ENCODE measurements around the gene NOL8.

NOL8 gene

DNA sequence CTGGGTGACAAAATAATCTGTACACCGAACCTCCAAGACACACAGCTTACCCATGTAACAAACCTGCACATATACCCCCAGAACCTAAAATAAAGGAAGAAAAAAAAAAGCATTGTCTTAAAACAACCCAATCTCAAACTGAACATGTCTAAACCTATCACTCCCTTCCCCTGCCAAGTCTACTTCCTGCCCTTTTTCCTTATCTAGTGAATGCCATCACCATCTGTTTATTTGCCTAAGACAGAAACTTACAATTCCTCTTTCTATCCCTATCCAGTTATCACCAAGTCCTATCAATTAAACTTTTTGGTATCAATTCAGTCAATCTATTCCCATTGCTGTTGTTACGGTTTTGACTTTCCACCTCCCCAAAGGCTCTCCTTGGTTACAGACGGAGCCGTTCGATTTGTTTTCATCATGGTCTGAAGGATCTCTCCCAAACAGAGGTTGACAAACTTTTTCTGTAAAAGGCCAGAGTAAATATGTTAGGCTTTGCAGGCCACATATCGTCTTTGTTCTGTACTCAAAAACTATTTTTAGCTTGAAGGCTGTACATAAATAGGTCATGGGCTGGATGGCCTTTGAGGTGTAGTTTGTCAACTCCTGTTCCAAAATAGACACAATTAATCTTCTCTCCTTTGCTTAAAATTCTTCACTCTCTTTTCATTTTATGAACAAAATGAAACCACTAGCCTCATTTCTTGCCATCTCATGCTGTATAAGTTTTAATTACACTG is 12.1 kb downstream of the NOL8 start:
- DNase-seq (ENCODE audit: low read depth in 1 of 2, low spot score in 1 of 2) = no peak

GRCh38 chr9:92310562-92310961 is 14.6 kb downstream of the NOL8 start:
- DNase-seq (ENCODE audit: low read depth in 1 of 2, low spot score in 1 of 2) = no peak

DNA sequence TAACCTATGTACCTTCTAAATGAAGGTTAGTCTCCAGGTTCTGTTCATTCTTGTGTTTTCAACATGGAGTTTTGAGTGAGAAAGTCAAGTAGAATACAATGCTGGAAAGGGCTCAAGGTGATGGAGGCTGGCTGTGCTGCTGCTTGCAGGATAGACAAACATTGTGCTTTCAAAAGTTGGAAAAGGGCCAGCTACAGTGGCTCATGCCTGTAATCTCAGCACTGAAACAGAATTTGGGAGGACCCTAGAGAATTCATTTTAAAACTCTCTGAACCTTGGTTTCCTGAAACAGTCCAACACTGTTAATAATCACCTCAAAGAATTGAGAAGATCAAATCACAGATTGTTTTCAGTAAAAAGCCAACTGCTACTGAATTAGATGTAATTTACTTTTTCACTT is 16.3 kb downstream of the NOL8 start:
- DNase-seq (ENCODE audit: low read depth in 1 of 2, low spot score in 1 of 2) = no peak

DNA sequence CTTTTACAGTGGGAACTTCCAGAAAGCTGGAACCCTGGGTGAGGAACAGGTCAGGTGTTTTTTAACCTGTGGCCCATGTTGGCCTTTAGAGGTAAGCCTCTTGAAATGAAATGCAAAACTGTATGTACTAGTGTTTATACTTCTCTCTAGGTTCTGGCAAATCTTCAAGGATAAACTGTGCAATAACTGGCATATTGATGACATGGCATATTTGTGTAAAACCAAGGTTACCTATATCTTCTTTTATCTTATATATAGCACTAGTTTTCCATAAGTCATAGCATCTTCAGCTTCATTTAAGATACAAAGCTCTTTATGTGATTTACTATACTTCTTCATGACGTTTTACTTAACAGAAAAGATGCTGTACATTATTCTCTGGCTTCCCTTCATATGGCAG is 24.2 kb downstream of the NOL8 start:
- no peak for DNase-seq (ENCODE audit: low read depth in 1 of 2, low spot score in 1 of 2)

GRCh38 chr9:92299116-92299515 is 26.0 kb downstream of the NOL8 start:
- no peak for DNase-seq (ENCODE audit: low read depth in 1 of 2, low spot score in 1 of 2)

- DNase-seq (ENCODE audit: low read depth in 1 of 2, low spot score in 1 of 2) = no peak
Observed at GRCh38 chr9:92298036-92298435, 27.1 kb downstream of the NOL8 start.

GRCh38 chr9:92297611-92298010 is 27.5 kb downstream of the NOL8 start:
- DNase-seq (ENCODE audit: low read depth in 1 of 2, low spot score in 1 of 2) = no peak

DNA sequence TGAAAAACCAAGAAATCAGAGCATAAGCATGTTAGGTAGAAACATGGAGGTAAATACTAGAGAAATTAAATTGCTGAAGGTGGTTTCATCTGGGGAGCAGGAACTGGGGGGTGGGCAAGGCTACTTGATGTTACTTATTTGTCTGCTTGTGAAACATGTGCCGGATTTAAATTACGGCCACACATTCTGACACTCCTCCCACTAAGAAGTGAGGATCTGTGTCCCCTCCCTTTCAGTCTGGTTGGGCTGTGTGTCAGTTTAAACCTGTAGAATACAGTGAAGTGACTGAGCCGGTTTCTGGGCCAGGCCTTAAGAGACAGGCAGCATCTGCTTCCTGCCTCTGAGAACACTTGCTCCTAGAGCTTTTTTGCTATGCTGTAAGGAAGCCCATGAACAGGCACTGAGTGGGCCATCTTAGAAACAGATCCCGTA is 29.3 kb downstream of the NOL8 start:
- no peak for DNase-seq (ENCODE audit: low read depth in 1 of 2, low spot score in 1 of 2)

DNA sequence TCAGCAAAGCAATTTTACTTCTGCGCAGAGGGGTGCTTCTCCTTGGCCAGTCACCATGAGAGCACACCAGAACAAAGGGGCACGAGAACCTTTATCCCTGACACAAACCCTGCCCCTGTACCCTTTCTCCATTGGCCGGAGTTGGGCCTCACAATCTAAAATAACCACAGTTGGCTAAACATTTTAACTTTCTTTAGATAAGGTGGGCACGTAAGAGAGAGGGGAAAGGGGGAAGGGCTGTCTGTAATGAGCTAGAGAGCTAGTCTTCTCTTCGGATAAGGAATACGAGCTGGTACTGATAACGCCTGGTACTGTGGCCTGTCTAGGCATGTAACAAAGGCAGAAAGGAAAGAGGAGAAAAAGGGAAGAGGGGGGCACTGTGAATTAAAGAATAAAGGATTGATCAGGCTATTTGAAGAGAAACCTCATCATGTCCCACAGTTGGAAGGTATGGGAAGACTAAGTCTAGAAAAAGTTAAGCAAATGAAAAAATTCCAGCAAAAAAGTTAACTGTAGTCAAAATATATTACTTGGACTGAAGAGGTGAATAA is 29.8 kb downstream of the NOL8 start:
- no peak for DNase-seq (ENCODE audit: low read depth in 1 of 2, low spot score in 1 of 2)

DNA sequence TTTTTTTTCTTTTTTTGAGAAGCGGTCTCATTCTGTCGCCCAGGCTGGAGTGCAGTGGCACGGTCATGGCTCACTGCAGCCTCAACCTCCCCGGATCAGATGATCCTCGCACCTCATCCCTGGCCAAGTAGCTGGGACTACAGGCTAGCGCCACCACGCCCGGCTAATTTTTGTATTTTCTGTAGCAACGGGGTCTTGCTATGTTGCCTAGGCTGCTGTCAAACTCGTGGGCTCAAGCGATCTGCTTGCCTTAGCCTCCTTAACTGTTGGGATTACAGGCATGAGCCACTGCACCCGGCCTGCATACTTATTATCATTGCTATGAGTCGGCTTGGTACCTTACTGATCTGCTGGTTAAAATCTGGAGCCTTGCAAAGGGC is 30.9 kb downstream of the NOL8 start:
- DNase-seq (ENCODE audit: low read depth in 1 of 2, low spot score in 1 of 2) = no peak

GRCh38 chr9:92293452-92294296 is 31.5 kb downstream of the NOL8 start, which contains the start of gene IARS1:
IARS1 (minus strand) TSS chr9:92293697; CDS start chr9:92289419, 4,278 bp downstream.
- DNase-seq (ENCODE audit: low read depth in 1 of 2, low spot score in 1 of 2) = peak; percentile 100

GRCh38 chr9:92293075-92293354 is 32.1 kb downstream of the NOL8 start:
- no peak for DNase-seq (ENCODE audit: low read depth in 1 of 2, low spot score in 1 of 2)

DNA sequence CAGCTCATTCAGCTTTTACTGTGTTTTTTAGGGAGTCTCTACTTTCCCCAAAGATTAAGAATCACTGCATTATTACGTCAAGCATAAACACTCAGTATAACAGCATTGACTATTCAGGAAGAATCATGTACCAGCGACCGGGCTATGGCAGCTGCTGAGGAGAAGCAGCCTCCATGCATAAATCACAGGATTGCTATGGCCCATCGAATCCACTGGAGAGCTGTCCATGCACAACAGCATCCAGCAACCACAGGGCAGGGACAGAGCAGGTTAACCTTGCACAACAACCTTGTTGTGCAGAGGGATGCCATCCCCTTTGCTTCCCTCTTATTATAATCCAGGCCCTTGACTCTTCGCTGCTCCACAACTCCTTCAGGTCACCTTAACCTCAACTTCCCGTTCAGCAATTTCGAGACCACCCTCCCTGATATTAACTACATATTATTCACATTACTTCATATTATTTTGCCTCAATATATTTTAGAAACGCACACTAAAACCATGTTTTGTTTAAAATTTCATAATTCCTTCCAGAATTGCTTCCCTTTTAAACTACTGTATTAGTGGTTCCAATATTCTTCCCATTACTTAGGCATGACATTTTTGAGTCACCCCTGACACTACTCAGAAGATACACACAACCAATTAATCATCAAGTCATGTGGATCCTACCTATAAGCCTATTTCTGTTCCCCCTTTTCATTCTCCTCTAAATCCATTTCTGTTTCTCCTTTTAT is 32.6 kb downstream of the NOL8 start:
- no peak for DNase-seq (ENCODE audit: low read depth in 1 of 2, low spot score in 1 of 2)

DNA sequence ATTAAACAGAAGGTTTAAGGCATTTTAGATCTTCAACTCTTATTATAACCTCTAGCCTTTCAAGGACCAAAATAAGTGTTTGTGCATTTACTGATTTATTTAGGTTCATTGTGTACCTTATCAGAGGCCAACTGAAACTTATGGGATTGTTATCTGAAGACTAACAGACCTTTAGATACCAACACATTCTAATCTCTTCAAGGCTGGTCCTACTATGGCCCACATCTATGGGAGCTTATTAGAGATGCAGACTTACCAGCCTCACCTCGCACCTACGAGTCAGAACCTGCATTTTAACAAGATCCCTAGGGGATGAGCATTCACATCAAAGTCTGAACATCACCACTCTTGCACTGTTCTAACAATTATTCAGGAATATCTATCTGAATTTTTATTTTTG is 33.6 kb downstream of the NOL8 start:
- DNase-seq (ENCODE audit: low read depth in 1 of 2, low spot score in 1 of 2) = no peak

DNA sequence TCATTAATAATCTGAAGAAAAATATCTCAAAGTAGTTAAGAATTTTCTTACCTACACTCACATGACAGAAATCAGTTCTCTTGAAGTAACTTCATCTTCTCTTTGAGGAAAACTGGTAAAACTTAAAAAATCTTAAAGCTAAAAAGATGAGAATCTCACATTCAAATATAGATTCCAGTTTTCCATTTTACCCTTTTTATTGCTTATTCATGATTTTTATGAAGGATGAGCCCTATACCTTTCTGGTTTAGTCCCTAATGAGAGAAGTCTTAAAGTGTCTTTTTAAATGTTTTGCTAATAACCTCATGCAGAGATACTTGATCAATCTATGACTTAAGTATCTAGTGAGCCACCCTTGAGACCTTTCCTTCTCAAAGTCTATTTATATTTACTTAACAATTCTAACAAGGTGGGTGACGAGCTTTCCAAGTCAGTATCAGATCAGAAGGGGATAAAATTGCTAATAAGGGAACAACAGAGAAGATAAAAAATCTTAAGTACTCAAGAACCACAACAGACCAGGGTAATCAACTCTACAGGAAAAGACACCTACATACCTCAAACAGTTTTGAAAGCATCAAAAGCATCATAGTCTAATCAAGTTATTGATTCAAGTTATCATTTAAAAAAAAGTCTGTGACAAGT is 34.2 kb downstream of the NOL8 start:
- DNase-seq (ENCODE audit: low read depth in 1 of 2, low spot score in 1 of 2) = no peak

- no peak for DNase-seq (ENCODE audit: low read depth in 1 of 2, low spot score in 1 of 2)
Observed at GRCh38 chr9:92289708-92290390, 35.3 kb downstream of the NOL8 start.

GRCh38 chr9:92279302-92279701 is 45.8 kb downstream of the NOL8 start:
- no peak for DNase-seq (ENCODE audit: low read depth in 1 of 2, low spot score in 1 of 2)

DNA sequence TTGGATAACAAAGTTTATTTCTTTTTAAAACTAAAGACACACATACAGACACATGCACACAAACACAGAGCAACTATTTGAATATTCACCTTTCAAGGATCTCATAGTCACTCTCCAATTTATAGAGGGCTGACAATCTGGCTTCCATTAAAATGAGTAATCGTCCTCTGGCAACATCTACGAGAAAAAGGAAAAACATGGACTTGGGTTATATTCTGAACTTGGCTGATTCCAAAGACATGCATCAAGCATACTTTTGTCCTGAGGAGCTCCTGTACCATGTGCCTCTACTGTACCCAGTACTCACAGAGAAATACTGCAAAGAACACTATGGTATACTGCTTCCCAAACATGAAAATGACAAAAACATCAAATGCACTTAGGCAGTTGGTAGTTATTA is 47.0 kb downstream of the NOL8 start:
- DNase-seq (ENCODE audit: low read depth in 1 of 2, low spot score in 1 of 2) = no peak

- no peak for DNase-seq (ENCODE audit: low read depth in 1 of 2, low spot score in 1 of 2)
Observed at GRCh38 chr9:92276331-92277032, 48.7 kb downstream of the NOL8 start.

- DNase-seq (ENCODE audit: low read depth in 1 of 2, low spot score in 1 of 2) = no peak
Observed at GRCh38 chr9:92275541-92275940, 49.6 kb downstream of the NOL8 start.
